HG03103 (cell line): ENCODE results near the gene DHX15.
"Not testable (repeated sequence)": the region's sequence is repeated elsewhere in the genome, so short reads cannot be mapped to it uniquely, and the experiment has no call there.

ENCODE experiments used
- ATAC-seq: cut with Tn5 transposase; IDR thresholded peaks from one replicate; pipeline ENCODE4 v1.9.1; 2021; ENCODE audit warnings: low read depth; ENCODE audit not compliant: unreplicated experiment

Gene DHX15

GRCh38 chr4:24550441-24551175 is 33.7 kb downstream of the DHX15 start:
- no peak for ATAC-seq

GRCh38 chr4:24547979-24548378 is 36.4 kb downstream of the DHX15 start:
- no peak for ATAC-seq

GRCh38 chr4:24544208-24544988 is 40.0 kb downstream of the DHX15 start:
- ATAC-seq, result no peak

GRCh38 chr4:24537025-24537424 is 47.3 kb downstream of the DHX15 start:
- no peak for ATAC-seq

- ATAC-seq, result no peak
Observed at GRCh38 chr4:24535399-24535798, 49.0 kb downstream of the DHX15 start.

- ATAC-seq, result no peak
Observed at GRCh38 chr4:24533364-24533763, 51.0 kb downstream of the DHX15 start.

- ATAC-seq, result no peak
Observed at GRCh38 chr4:24529555-24529954, 54.8 kb downstream of the DHX15 start.

GRCh38 chr4:24527371-24527770 is 57.0 kb downstream of the DHX15 start:
- ATAC-seq, result no peak

- no peak for ATAC-seq
Observed at GRCh38 chr4:24521544-24521943, 62.8 kb downstream of the DHX15 start.

- no peak for ATAC-seq
Observed at GRCh38 chr4:24519649-24520048, 64.7 kb downstream of the DHX15 start.

- ATAC-seq, result no peak
Observed at GRCh38 chr4:24517676-24518075, 66.7 kb downstream of the DHX15 start.

GRCh38 chr4:24516926-24517325 is 67.4 kb downstream of the DHX15 start:
- no peak for ATAC-seq

- ATAC-seq, result no peak
Observed at GRCh38 chr4:24515698-24516097, 68.7 kb downstream of the DHX15 start.

GRCh38 chr4:24514808-24515207 is 69.5 kb downstream of the DHX15 start:
- ATAC-seq, result no peak

- ATAC-seq, result no peak
Observed at GRCh38 chr4:24513718-24514117, 70.6 kb downstream of the DHX15 start.

GRCh38 chr4:24511371-24512063 is 72.8 kb downstream of the DHX15 start:
- ATAC-seq, result no peak

- ATAC-seq, result no peak
Observed at GRCh38 chr4:24510091-24510490, 74.3 kb downstream of the DHX15 start.

GRCh38 chr4:24508541-24508940 is 75.8 kb downstream of the DHX15 start:
- no peak for ATAC-seq

- no peak for ATAC-seq
Observed at GRCh38 chr4:24507439-24507838, 76.9 kb downstream of the DHX15 start.

GRCh38 chr4:24503090-24503489 is 81.3 kb downstream of the DHX15 start:
- not testable (repeated sequence) for ATAC-seq

- no peak for ATAC-seq
Observed at GRCh38 chr4:24497221-24497620, 87.1 kb downstream of the DHX15 start.
